Subcutaneous adipose tissue (tissue), 4 donors: ENCODE data around the gene GLT1D1. TPM values are rescaled to one million over a fixed set of nuclear protein-coding genes. Genes with fewer than 3 reads are reported as not detected.

ENCODE experiments used
- CTCF ChIP-seq: fragments of 450-650 bp; IDR thresholded peaks from one replicate; pipeline ENCODE4 v1.5.1; 2016; ENCODE audit warnings: low read depth, mild to moderate bottlenecking, control low read depth, antibody characterized with exemption, moderate library complexity
- total RNA-seq, 4 donors: library from RNA; depleted of rRNA; stranded (reverse); fragments of >200 nt; gene quantifications; one replicate each; pipeline ENCODE4 v1.1.0, GENCODE V29; 2016

The GLT1D1 gene
- total RNA-seq, 4 donors from 2014 or later, result 0.22 to 0.75 TPM; not detected in 2

GRCh38 chr12:128916425-128916824 is 63.1 kb downstream of the GLT1D1 start:
- TF ChIP-seq CTCF, result no peak

- TF ChIP-seq CTCF, result no peak
Observed at GRCh38 chr12:128918481-128919260, 65.4 kb downstream of the GLT1D1 start.

GRCh38 chr12:128920468-128920867 is 67.2 kb downstream of the GLT1D1 start:
- no peak for TF ChIP-seq CTCF

GRCh38 chr12:128928361-128928760 is 75.1 kb downstream of the GLT1D1 start:
- no peak for TF ChIP-seq CTCF

GRCh38 chr12:128929057-128929456 is 75.8 kb downstream of the GLT1D1 start:
- no peak for TF ChIP-seq CTCF

- TF ChIP-seq CTCF, result no peak
Observed at GRCh38 chr12:128930606-128931005, 77.3 kb downstream of the GLT1D1 start.

- TF ChIP-seq CTCF, result no peak
Observed at GRCh38 chr12:128932521-128932920, 79.2 kb downstream of the GLT1D1 start.
